ENCODE data around the gene SLC35A5.

- no peak for TF ChIP-seq POLR2AphosphoS5 (IDR thresholded peaks at IDR 0.05)
- no peak for TF ChIP-seq CTCF (IDR thresholded peaks at IDR 0.05)
- TF ChIP-seq EP300 (IDR thresholded peaks at IDR 0.05; ENCODE audit: low read depth), result no peak
These were observed 43.4 kb downstream of the SLC35A5 start for GRCh38 chr3:112605285-112605684.
